Fibroblast of lung (primary cell): Measurements from ENCODE around the gene CABLES1.

Source experiments
- EZH2 ChIP-seq: IDR thresholded peaks from 2 replicates; pipeline ENCODE4 v1.5.1; 2012; ENCODE audit warnings: low read length, control low read depth, mild to moderate bottlenecking; ENCODE audit errors: missing control alignments
- TF ChIP-seq, protein P1 (sequence below), 2 donors: IDR thresholded peaks in 1 of 2; conservative IDR thresholded peaks in 1 of 2; 1 replicate in 1 of 2; 2 replicates in 1 of 2; pipeline ENCODE4 v1.5.1; 2011 to 2012; ENCODE audit warnings: low read length in 2 of 2, control low read depth in 1 of 2, inconsistent platforms in 1 of 2, low read depth in 1 of 2, mild to moderate bottlenecking in 1 of 2

DNA sequence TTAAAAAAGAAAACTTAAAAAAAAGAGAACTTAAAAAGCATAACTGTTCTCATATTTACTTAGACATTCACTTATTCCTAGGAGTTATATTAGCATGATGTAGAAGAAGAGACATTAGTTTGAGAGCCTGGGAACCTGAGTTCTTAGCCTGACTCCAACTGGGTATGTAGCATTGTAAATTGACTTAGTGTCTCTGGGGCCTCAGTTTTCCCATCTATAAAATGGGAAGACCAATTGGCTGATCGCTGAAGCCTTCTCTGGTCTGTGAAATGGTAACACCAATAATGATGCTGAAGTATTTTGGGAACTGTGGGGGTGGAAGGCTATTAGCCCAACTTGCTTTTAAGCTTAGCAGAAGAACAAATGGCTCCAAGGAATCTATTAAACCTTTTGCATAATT lies 55.9 kb downstream of the CABLES1 start:
- TF ChIP-seq, protein P1, sequence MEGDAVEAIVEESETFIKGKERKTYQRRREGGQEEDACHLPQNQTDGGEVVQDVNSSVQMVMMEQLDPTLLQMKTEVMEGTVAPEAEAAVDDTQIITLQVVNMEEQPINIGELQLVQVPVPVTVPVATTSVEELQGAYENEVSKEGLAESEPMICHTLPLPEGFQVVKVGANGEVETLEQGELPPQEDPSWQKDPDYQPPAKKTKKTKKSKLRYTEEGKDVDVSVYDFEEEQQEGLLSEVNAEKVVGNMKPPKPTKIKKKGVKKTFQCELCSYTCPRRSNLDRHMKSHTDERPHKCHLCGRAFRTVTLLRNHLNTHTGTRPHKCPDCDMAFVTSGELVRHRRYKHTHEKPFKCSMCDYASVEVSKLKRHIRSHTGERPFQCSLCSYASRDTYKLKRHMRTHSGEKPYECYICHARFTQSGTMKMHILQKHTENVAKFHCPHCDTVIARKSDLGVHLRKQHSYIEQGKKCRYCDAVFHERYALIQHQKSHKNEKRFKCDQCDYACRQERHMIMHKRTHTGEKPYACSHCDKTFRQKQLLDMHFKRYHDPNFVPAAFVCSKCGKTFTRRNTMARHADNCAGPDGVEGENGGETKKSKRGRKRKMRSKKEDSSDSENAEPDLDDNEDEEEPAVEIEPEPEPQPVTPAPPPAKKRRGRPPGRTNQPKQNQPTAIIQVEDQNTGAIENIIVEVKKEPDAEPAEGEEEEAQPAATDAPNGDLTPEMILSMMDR (conservative IDR thresholded peaks at IDR 0.05 in 1 of 2, IDR thresholded peaks at IDR 0.05 in 1 of 2; ENCODE audit: low read depth in 1 of 2, low read length in 2 of 2) = no peak
- TF ChIP-seq EZH2 = no peak
